IMR-90 (cell line): ENCODE measurements around the gene UBL4B. TPM values are rescaled to one million over a fixed set of nuclear protein-coding genes. Genes with fewer than 3 reads are reported as not detected.

Source experiments
- ATAC-seq: fragments of 200-7000 bp; cut with Tn5 transposase; 2 replicates; pipeline ENCODE4 v1.9.1; 2020; ENCODE audit warnings: low read depth, mild to moderate bottlenecking, moderate library complexity
- BruUV-seq: library from RNA; stranded (reverse); fragments of 400-500 nt; replicated peaks from 2 replicates; lab custom pipeline; 2021; lab: Mats Ljungman, UMichigan
- CTCF ChIA-PET: fragments of 300-600 bp; formaldehyde crosslinking; extraction: SDS; loops from one replicate; lab custom pipeline; 2021; ENCODE audit warnings: antibody characterized with exemption; lab: Yijun Ruan, JAX
- POLR2A ChIA-PET: fragments of 300-600 bp; sonication (Branson Sonifier 250); formaldehyde crosslinking; loops from one replicate; lab custom pipeline; 2022; ENCODE audit warnings: antibody characterized with exemption; ENCODE audit not compliant: unreplicated experiment; lab: Charles Lee
- DNase-seq: peaks from one replicate; pipeline ENCODE4 v3.0.0; 2013
- H2AFZ ChIP-seq: replicated peaks from 2 replicates; pipeline ENCODE3; 2013; ENCODE audit warnings: low read length, mild to moderate bottlenecking; ENCODE audit not compliant: poor library complexity
- H2AK5ac ChIP-seq: 2 replicates; pipeline ENCODE4 v1.6.1; 2013; ENCODE audit warnings: low read depth, low read length, inconsistent platforms
- H2AK9ac ChIP-seq: replicated peaks from 2 replicates; pipeline ENCODE3; 2013; ENCODE audit warnings: mild to moderate bottlenecking, low read depth, low read length, moderate library complexity; ENCODE audit not compliant: poor library complexity
- H2BK120ac ChIP-seq: 2 replicates; pipeline ENCODE4 v1.6.1; 2013; ENCODE audit warnings: low read depth, low read length, inconsistent platforms
- H2BK15ac ChIP-seq: 3 replicates; pipeline ENCODE4 v1.6.1; 2013; ENCODE audit warnings: low read depth, low read length, inconsistent platforms
- H2BK20ac ChIP-seq: 2 replicates; pipeline ENCODE4 v1.6.1; 2013; ENCODE audit warnings: low read depth, mild to moderate bottlenecking, inconsistent platforms, low read length, moderate library complexity
- H2BK5ac ChIP-seq: 2 replicates; pipeline ENCODE4 v1.6.1; 2013; ENCODE audit warnings: mild to moderate bottlenecking, low read depth, low read length, inconsistent platforms; ENCODE audit not compliant: poor library complexity, severe bottlenecking
- H3K14ac ChIP-seq: replicated peaks from 2 replicates; pipeline ENCODE4 v1.6.1; 2013; ENCODE audit warnings: low read depth, low read length, inconsistent platforms
- H3K18ac ChIP-seq: 2 replicates; pipeline ENCODE4 v1.6.1; 2013; ENCODE audit warnings: low read depth, low read length, control low read depth
- H3K23ac ChIP-seq: 2 replicates; pipeline ENCODE4 v1.6.1; 2013; ENCODE audit warnings: low read depth, low read length, inconsistent platforms
- H3K27ac ChIP-seq: 2 replicates; pipeline ENCODE4 v1.5.1; 2013; ENCODE audit warnings: mild to moderate bottlenecking, control low read depth, low read length; ENCODE audit not compliant: insufficient read depth
- H3K27me3 ChIP-seq: 2 replicates; pipeline ENCODE4 v1.6.1; 2013; ENCODE audit warnings: low read length; ENCODE audit not compliant: control insufficient read depth, insufficient read depth
- H3K36me3 ChIP-seq: 2 replicates; pipeline ENCODE4 v1.6.1; 2013; ENCODE audit warnings: low read length, mixed read lengths; ENCODE audit not compliant: control insufficient read depth, insufficient read depth
- H3K4ac ChIP-seq: 2 replicates; pipeline ENCODE4 v1.6.1; 2013; ENCODE audit warnings: low read depth, low read length, inconsistent platforms
- H3K4me1 ChIP-seq: 2 replicates; pipeline ENCODE4 v1.6.1; 2013; ENCODE audit warnings: low read length, mixed read lengths; ENCODE audit not compliant: control insufficient read depth, insufficient read depth
- H3K4me2 ChIP-seq: 2 replicates; pipeline ENCODE4 v1.6.1; 2013; ENCODE audit warnings: low read depth, mild to moderate bottlenecking, control low read depth, low read length, moderate library complexity
- H3K4me3 ChIP-seq: 2 replicates; pipeline ENCODE4 v1.5.1; 2013; ENCODE audit warnings: low read depth, mild to moderate bottlenecking, control low read depth, low read length, moderate library complexity; ENCODE audit not compliant: insufficient read depth
- H3K56ac ChIP-seq: 2 replicates; pipeline ENCODE4 v1.6.1; 2013; ENCODE audit warnings: low read length, inconsistent platforms; ENCODE audit not compliant: insufficient read depth; ENCODE audit errors: extremely low read depth
- H3K79me1 ChIP-seq, 2 experiments: 2 replicates each; pipeline ENCODE4 v1.6.1; 2013; ENCODE audit warnings: low read length in 2 of 2, inconsistent platforms in 1 of 2, low read depth in 1 of 2
- H3K9ac ChIP-seq: 2 replicates; pipeline ENCODE4 v1.6.1; 2013; ENCODE audit warnings: low read depth, low read length, control low read depth
- H3K9me1 ChIP-seq: 2 replicates; pipeline ENCODE4 v1.6.1; 2013; ENCODE audit warnings: low read length, inconsistent platforms; ENCODE audit not compliant: insufficient read depth
- H3K9me3 ChIP-seq: 2 replicates; pipeline ENCODE4 v1.6.1; 2013; ENCODE audit warnings: low read length; ENCODE audit not compliant: control insufficient read depth, insufficient read depth
- H4K20me1 ChIP-seq: 2 replicates; pipeline ENCODE4 v1.6.1; 2013; ENCODE audit warnings: low read length, inconsistent platforms; ENCODE audit not compliant: insufficient read depth
- H4K5ac ChIP-seq: 2 replicates; pipeline ENCODE4 v1.6.1; 2013; ENCODE audit warnings: mild to moderate bottlenecking, low read depth, low read length, control low read depth
- H4K8ac ChIP-seq, 2 experiments: 2 replicates each; pipeline ENCODE4 v1.6.1; 2013; ENCODE audit warnings: low read depth in 2 of 2, low read length in 2 of 2, control low read depth in 1 of 2, inconsistent platforms in 1 of 2
- H4K91ac ChIP-seq: 2 replicates; pipeline ENCODE4 v1.6.1; 2013; ENCODE audit warnings: low read depth, low read length, inconsistent platforms; ENCODE audit not compliant: insufficient read depth
- BHLHE40 ChIP-seq: fragments of 150-350 bp; IDR thresholded peaks from 2 replicates; pipeline ENCODE4 v1.6.1; 2016; ENCODE audit warnings: mild to moderate bottlenecking, low read depth, low read length
- CEBPB ChIP-seq: IDR thresholded peaks from 2 replicates; pipeline ENCODE4 v1.6.1; 2012; ENCODE audit warnings: low read depth, low read length, improper control_type of control experiment
- CHD1 ChIP-seq: IDR thresholded peaks from 2 replicates; pipeline ENCODE4 v1.6.1; 2012; ENCODE audit warnings: low read depth, low read length, improper control_type of control experiment
- CTCF ChIP-seq: conservative IDR thresholded peaks from 2 replicates; pipeline ENCODE4 v1.5.1; 2012; ENCODE audit warnings: mild to moderate bottlenecking, low read depth, low read length, improper control_type of control experiment
- ELK1 ChIP-seq: fragments of 150-350 bp; IDR thresholded peaks from 2 replicates; pipeline ENCODE4 v1.6.1; 2016; ENCODE audit warnings: low read depth, mild to moderate bottlenecking, low read length, moderate library complexity, borderline replicate concordance
- FOS ChIP-seq: fragments of 150-350 bp; IDR thresholded peaks from 2 replicates; pipeline ENCODE4 v1.6.1; 2016; ENCODE audit warnings: low read depth, low read length
- MAFK ChIP-seq: IDR thresholded peaks from 2 replicates; pipeline ENCODE4 v1.6.1; 2012; ENCODE audit warnings: low read depth, low read length, improper control_type of control experiment
- MAZ ChIP-seq: IDR thresholded peaks from 2 replicates; pipeline ENCODE4 v1.6.1; 2012; ENCODE audit warnings: low read depth, mild to moderate bottlenecking, low read length, improper control_type of control experiment, moderate library complexity, borderline replicate concordance
- MXI1 ChIP-seq: IDR thresholded peaks from 2 replicates; pipeline ENCODE4 v1.6.1; 2012; ENCODE audit warnings: low read depth, mild to moderate bottlenecking, low read length, moderate library complexity, borderline replicate concordance
- NFE2L2 ChIP-seq: fragments of 150-350 bp; IDR thresholded peaks from 2 replicates; pipeline ENCODE4 v1.6.1; 2016; ENCODE audit warnings: low read depth, mild to moderate bottlenecking, low read length
- POLR2A ChIP-seq: IDR thresholded peaks from 2 replicates; pipeline ENCODE4 v1.6.1; 2012; ENCODE audit warnings: mild to moderate bottlenecking, low read depth, low read length
- RAD21 ChIP-seq: IDR thresholded peaks from 2 replicates; pipeline ENCODE4 v1.6.1; 2012; ENCODE audit warnings: low read length, improper control_type of control experiment
- RCOR1 ChIP-seq: IDR thresholded peaks from 2 replicates; pipeline ENCODE4 v1.6.1; 2012; ENCODE audit warnings: mild to moderate bottlenecking, low read length, improper control_type of control experiment; ENCODE audit not compliant: insufficient replicate concordance
- RFX5 ChIP-seq: IDR thresholded peaks from 2 replicates; pipeline ENCODE4 v1.8.0; 2012; ENCODE audit warnings: low read depth, mild to moderate bottlenecking, low read length, moderate library complexity
- SMC3 ChIP-seq: fragments of 150-350 bp; IDR thresholded peaks from 2 replicates; pipeline ENCODE4 v1.6.1; 2016; ENCODE audit warnings: low read depth, mild to moderate bottlenecking, antibody characterized with exemption, low read length, moderate library complexity
- USF2 ChIP-seq: fragments of 150-350 bp; IDR thresholded peaks from 2 replicates; pipeline ENCODE4 v1.6.1; 2017; ENCODE audit warnings: mild to moderate bottlenecking, antibody characterized with exemption, low read length, low read depth
- WGBS, 2 experiments: methylation state at CpG; one replicate each; pipeline versions ENCODE4 v1.1.5 to v1.1.7; 2013; ENCODE audit warnings: missing lambda C conversion rate in 2 of 2; ENCODE audit not compliant: insufficient read length in 1 of 2; ENCODE audit errors: extremely low coverage in 2 of 2; 5-methylcytosine and 5-hydroxymethylcytosine counted together
- dilution Hi-C: fragments of 300-500 bp; cut with HindIII; formaldehyde crosslinking; loops from one replicate; pipeline ENCODE4 v1.14.3; 2018; ENCODE audit warnings: low sequenced_read_pairs; ENCODE audit not compliant: unreplicated experiment
- in situ Hi-C: fragments of 300-500 bp; cut with MboI; formaldehyde crosslinking; loops from 3 replicates; pipeline ENCODE4 v1.14.3; 2019; ENCODE audit warnings: low sequenced_read_pairs, inconsistent platforms, mixed read lengths
- intact Hi-C: fragments of 100-400 bp; cut with micrococcal nuclease; formaldehyde crosslinking; loops from 2 replicates; pipeline ENCODE4 v1.10.0; 2022
- polyA plus RNA-seq, 3 experiments: library from polyadenylated mRNA; depleted of rRNA; stranded (reverse); fragments of >200 nt; gene quantifications; 2 replicates each; pipeline ENCODE4 v1.2.3, GENCODE V29; 2012; ENCODE audit warnings: low replicate concordance in 1 of 3
- total RNA-seq: library from RNA; depleted of rRNA; stranded (reverse); fragments of >200 nt; gene quantifications from 2 replicates; pipeline ENCODE4 v1.2.3, GENCODE V29; 2012

UBL4B gene
- total and polyA plus RNA-seq, 2 of the 4 experiments (the other 2 are of a cell fraction): not detected

GRCh38 chr1:110085671-110086070 is 26.6 kb upstream of the UBL4B start:
- H2BK5ac ChIP-seq: no peak overlapping the region
- peaks cover 9% of the 10 kb centered on the region for H3K9me3 ChIP-seq
- intact Hi-C loops (loop anchor here (2.0 to 5.0 kb wide), 3 partner anchors 21 to 412 kb away; no protein-coding TSS in a partner anchor), dilution Hi-C loops (no loop called here), in situ Hi-C loops (no loop called here)
- H2BK15ac ChIP-seq: no peak overlapping the region
- no peak overlapping the region for H3K27ac ChIP-seq
- ChIA-PET CTCF (no interaction called here), POLR2A (no interaction called here)
- BruUV-seq: no TSS peak
- H4K20me1 ChIP-seq: no peaks in the 10 kb centered on the region
- H3K18ac ChIP-seq: no peak overlapping the region
- no peak overlapping the region for H4K5ac ChIP-seq
- no peaks in the 10 kb centered on the region for H3K9me1 ChIP-seq
- no peak overlapping the region for H2BK20ac ChIP-seq
- no peak overlapping the region for H3K14ac ChIP-seq
- H4K91ac ChIP-seq: no peak overlapping the region
- no peak overlapping the region for H3K4ac ChIP-seq
- no peak overlapping the region for H2AK9ac ChIP-seq
- H3K4me3 ChIP-seq: no peak overlapping the region
- no peak overlapping the region for H3K23ac ChIP-seq
- H2BK120ac ChIP-seq: no peak overlapping the region
- 40% methylated on average over 1 of the region's 5 CpGs; no CpG with 5 or more reads in 1 of the 2 experiments for WGBS, 2 experiments
- H3K56ac ChIP-seq: no peak overlapping the region
- H3K9ac ChIP-seq: no peak overlapping the region
- no peak overlapping the region for H2AK5ac ChIP-seq
- DNase-seq (no peak), ATAC-seq (no peak)
- H3K4me2 ChIP-seq: no peak overlapping the region
- no peak overlapping the region for H2AFZ ChIP-seq
- no peak for TF ChIP-seq RFX5
- TF ChIP-seq ELK1: no peak
- TF ChIP-seq FOS: no peak
- no peak for TF ChIP-seq CEBPB
- no peak for TF ChIP-seq NFE2L2
- no peak for TF ChIP-seq POLR2A
- TF ChIP-seq RAD21: no peak
- no peak for TF ChIP-seq CHD1
- no peak for TF ChIP-seq USF2
- no peak for TF ChIP-seq RCOR1
- no peak for TF ChIP-seq CTCF
- TF ChIP-seq MAZ: no peak
- no peak for TF ChIP-seq BHLHE40
- no peak for TF ChIP-seq MAFK
- no peak for TF ChIP-seq SMC3
- TF ChIP-seq MXI1: no peak
- H3K36me3 ChIP-seq: no peaks in the 10 kb centered on the region
- H4K8ac ChIP-seq: no peak overlapping the region
- no peaks in the 10 kb centered on the region; the same call in none of the 2 replicates for H3K4me1 ChIP-seq
- no peaks in the 10 kb centered on the region for H3K79me1 ChIP-seq
- peaks cover 87% of the 10 kb centered on the region for H3K27me3 ChIP-seq
